Trophoblast cell (in vitro differentiated cells and primary cell): Measurements from ENCODE around the gene G6PC3.
A peak's percentile ranks its signal among the peaks of the same experiment; 100 is the strongest.

Source experiments
- DNase-seq, 2 donors: peaks; one replicate each; pipeline ENCODE4 v3.0.0-alpha.2; 2016
- H2AFZ ChIP-seq: 2 replicates; pipeline ENCODE4 v1.6.1; 2013; ENCODE audit warnings: low read length, moderate library complexity, mild to moderate bottlenecking; ENCODE audit not compliant: insufficient read depth, poor library complexity
- H2AK5ac ChIP-seq: 2 replicates; pipeline ENCODE4 v1.6.1; 2013; ENCODE audit warnings: mild to moderate bottlenecking, low read length
- H2BK120ac ChIP-seq: 2 replicates; pipeline ENCODE4 v1.6.1; 2013; ENCODE audit warnings: low read length, mild to moderate bottlenecking, moderate library complexity; ENCODE audit not compliant: insufficient read depth, poor library complexity
- H2BK12ac ChIP-seq: 2 replicates; pipeline ENCODE4 v1.6.1; 2013; ENCODE audit warnings: mild to moderate bottlenecking, low read length, moderate library complexity
- H2BK5ac ChIP-seq: 2 replicates; pipeline ENCODE4 v1.6.1; 2013; ENCODE audit warnings: low read length, low read depth, moderate library complexity, mild to moderate bottlenecking; ENCODE audit not compliant: poor library complexity
- H3K14ac ChIP-seq: 2 replicates; pipeline ENCODE4 v1.6.1; 2013; ENCODE audit warnings: mild to moderate bottlenecking, low read length
- H3K18ac ChIP-seq: 2 replicates; pipeline ENCODE4 v1.6.1; 2013; ENCODE audit warnings: mild to moderate bottlenecking, low read length
- H3K23ac ChIP-seq: 2 replicates; pipeline ENCODE4 v1.6.1; 2013; ENCODE audit warnings: low read length
- H3K27ac ChIP-seq: 2 replicates; pipeline ENCODE4 v1.5.1; 2013; ENCODE audit warnings: low read depth, mild to moderate bottlenecking, inconsistent platforms, low read length, moderate library complexity
- H3K27me3 ChIP-seq: 2 replicates; pipeline ENCODE4 v1.6.1; 2013; ENCODE audit warnings: inconsistent platforms, mild to moderate bottlenecking, low read length, moderate library complexity; ENCODE audit not compliant: insufficient read depth
- H3K36me3 ChIP-seq, 2 experiments: 1 replicate in 1 of 2; 2 replicates in 1 of 2; pipeline ENCODE4 v1.6.1; 2013; ENCODE audit warnings: low read length in 2 of 2, mild to moderate bottlenecking in 2 of 2, moderate library complexity in 1 of 2; ENCODE audit not compliant: insufficient read depth in 2 of 2, control insufficient read depth in 1 of 2
- H3K4ac ChIP-seq: 2 replicates; pipeline ENCODE4 v1.6.1; 2013; ENCODE audit warnings: low read depth, mild to moderate bottlenecking, low read length, moderate library complexity
- H3K4me1 ChIP-seq, 2 experiments: 1 replicate in 1 of 2; 2 replicates in 1 of 2; pipeline ENCODE4 v1.6.1; 2013; ENCODE audit warnings: low read length in 2 of 2, mild to moderate bottlenecking in 2 of 2, moderate library complexity in 1 of 2; ENCODE audit not compliant: insufficient read depth in 2 of 2, control insufficient read depth in 1 of 2
- H3K4me2 ChIP-seq: 2 replicates; pipeline ENCODE4 v1.6.1; 2013; ENCODE audit warnings: inconsistent platforms, mild to moderate bottlenecking, low read length, moderate library complexity
- H3K4me3 ChIP-seq: 2 replicates; pipeline ENCODE4 v1.5.1; 2013; ENCODE audit warnings: mild to moderate bottlenecking, low read depth, low read length, inconsistent platforms
- H3K79me1 ChIP-seq: one replicate; pipeline ENCODE4 v1.6.1; 2013; ENCODE audit warnings: low read length
- H3K79me2 ChIP-seq: 2 replicates; pipeline ENCODE4 v1.6.1; 2013; ENCODE audit warnings: low read length, mild to moderate bottlenecking; ENCODE audit not compliant: control insufficient read depth, insufficient read depth, poor library complexity
- H3K9ac ChIP-seq: 2 replicates; pipeline ENCODE4 v1.6.1; 2013; ENCODE audit warnings: mild to moderate bottlenecking, low read length
- H3K9me3 ChIP-seq: 2 replicates; pipeline ENCODE4 v1.6.1; 2013; ENCODE audit warnings: low read depth, mild to moderate bottlenecking, control low read depth, inconsistent platforms, low read length; ENCODE audit not compliant: insufficient read depth
- H4K12ac ChIP-seq: 2 replicates; pipeline ENCODE4 v1.6.1; 2013; ENCODE audit warnings: low read depth, mild to moderate bottlenecking, low read length, moderate library complexity
- H4K8ac ChIP-seq: 2 replicates; pipeline ENCODE4 v1.6.1; 2013; ENCODE audit warnings: low read depth, mild to moderate bottlenecking, low read length, moderate library complexity
- H4K91ac ChIP-seq: one replicate; pipeline ENCODE4 v1.6.1; 2013; ENCODE audit warnings: low read depth, mild to moderate bottlenecking, low read length, moderate library complexity
- WGBS: extraction: QIAGEN DNeasy Blood & Tissue Kit; methylation state at CpG from one replicate; pipeline ENCODE4 v1.1.7; 2013; ENCODE audit warnings: missing lambda C conversion rate; ENCODE audit not compliant: insufficient read length, insufficient coverage; ENCODE audit errors: extremely low coverage; 5-methylcytosine and 5-hydroxymethylcytosine counted together

Gene G6PC3

GRCh38 chr17:44066204-44066930, 4.2 kb upstream of the G6PC3 start, which contains the start of gene LSM12:
Gene LSM12 (minus strand): TSS chr17:44066671. CDS start chr17:44066587, 84 bp downstream.
- H3K4me3 ChIP-seq: peak within 1 kb of the TSS; percentile 91
- no peaks in the 10 kb centered on the region for H3K27me3 ChIP-seq
- no CpG with 5 or more reads among the region's 65 CpGs for WGBS

DNA sequence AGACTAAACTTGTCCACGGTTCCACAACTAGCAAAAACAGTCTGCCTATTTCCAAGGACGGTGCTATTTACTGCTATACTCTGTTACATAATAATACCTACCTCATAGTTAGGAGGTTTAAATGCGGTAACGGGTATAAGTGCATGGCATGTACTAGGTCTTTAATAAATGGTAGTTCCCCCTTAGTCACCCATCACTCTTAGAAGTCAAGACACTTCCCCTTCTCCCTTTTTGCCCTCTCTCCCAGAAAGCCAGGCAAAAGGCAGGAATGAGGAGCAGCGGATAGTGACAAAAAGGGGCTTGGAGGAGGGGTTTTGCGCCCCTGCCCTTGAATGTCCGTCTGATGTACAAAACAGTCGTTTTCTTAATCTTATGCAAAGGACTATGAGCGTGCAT, 3.0 kb upstream of the G6PC3 start:
- Histone ChIP-seq H2BK5ac (no peak overlapping the region), H3K23ac (no peak overlapping the region)
- no CpG with 5 or more reads among the region's 9 CpGs for WGBS

More at GRCh38 chr17:44066204-44066930, 4.2 kb upstream of the G6PC3 start, which contains the start of gene LSM12:
- H2BK120ac ChIP-seq: peak within 1 kb of the TSS; percentile 39
- peak; percentile 86 to 96 for DNase-seq
- H3K79me2 ChIP-seq: peaks cover 22% of the 10 kb centered on the region
- H3K14ac ChIP-seq: peak within 1 kb of the TSS; percentile 80
- H2BK12ac ChIP-seq: no peak within 1 kb of the TSS
- H4K8ac ChIP-seq: peak within 1 kb of the TSS; percentile 85
- peak within 1 kb of the TSS; percentile 79 for H4K91ac ChIP-seq
- peaks cover 13% of the 10 kb centered on the region for H3K79me1 ChIP-seq
- peak within 1 kb of the TSS; percentile 44 for H2AK5ac ChIP-seq
- peak within 1 kb of the TSS; percentile 80 for H4K12ac ChIP-seq
- H3K4me2 ChIP-seq: peak within 1 kb of the TSS; percentile 81
- H3K23ac ChIP-seq: no peak within 1 kb of the TSS
- peak within 1 kb of the TSS; percentile 71 for H3K18ac ChIP-seq
- H3K4me1 ChIP-seq: peaks cover 0 to 1% of the 10 kb centered on the region in 2 experiments
- peak within 1 kb of the TSS; percentile 93 for H3K27ac ChIP-seq
- H3K9me3 ChIP-seq: no peaks in the 10 kb centered on the region
- H2BK5ac ChIP-seq: peak within 1 kb of the TSS; percentile 87
- peaks cover 7 to 13% of the 10 kb centered on the region in 2 experiments for H3K36me3 ChIP-seq
- peak within 1 kb of the TSS; percentile 98 for H3K4ac ChIP-seq
- peak within 1 kb of the TSS; percentile 93 for H3K9ac ChIP-seq
- peak within 1 kb of the TSS; percentile 15 for H2AFZ ChIP-seq

DNA sequence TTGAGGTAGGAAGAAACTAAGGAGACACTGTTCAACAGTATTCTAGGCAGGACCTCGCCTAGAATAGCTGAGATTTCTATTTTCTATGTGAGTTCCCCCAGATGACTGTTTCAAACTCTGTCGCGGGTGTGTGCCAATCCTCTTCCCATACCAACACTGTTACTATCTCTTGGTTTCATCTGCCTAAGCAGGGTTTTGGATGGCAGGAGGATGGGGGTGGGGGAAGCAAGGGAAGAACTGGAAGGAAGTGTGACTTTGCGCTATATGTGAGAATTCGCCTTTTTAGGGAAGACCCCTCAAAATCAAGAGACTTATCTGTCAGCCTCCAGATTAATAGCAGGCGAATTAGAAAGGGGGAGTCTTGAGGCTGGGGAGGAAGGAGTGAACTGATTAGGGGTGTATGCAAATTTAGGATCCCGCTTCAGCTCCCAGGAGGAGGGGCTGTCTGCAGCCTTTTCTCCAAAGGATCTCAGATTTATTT, 521 bp upstream of the G6PC3 start:
- peak overlapping the region; percentile 5 for H3K9ac ChIP-seq
- peaks cover 17% of the 10 kb centered on the region for H3K79me1 ChIP-seq
- no peak overlapping the region for H3K23ac ChIP-seq
- H3K18ac ChIP-seq: no peak overlapping the region
- H2BK12ac ChIP-seq: no peak overlapping the region
- H2AK5ac ChIP-seq: no peak overlapping the region
- H3K27me3 ChIP-seq: no peaks in the 10 kb centered on the region
- H3K4ac ChIP-seq: no peak overlapping the region
- H3K79me2 ChIP-seq: peaks cover 15% of the 10 kb centered on the region
- H2AFZ ChIP-seq: peak overlapping the region; percentile 11
- no peak overlapping the region for H4K91ac ChIP-seq
- H2BK5ac ChIP-seq: peak overlapping the region; percentile 11
- H3K27ac ChIP-seq: peak overlapping the region; percentile 91
- H2BK120ac ChIP-seq: peak overlapping the region; percentile 0
- no CpG with 5 or more reads among the region's 7 CpGs for WGBS
- H3K4me1 ChIP-seq: peaks cover 4 to 8% of the 10 kb centered on the region in 2 experiments
- no peak overlapping the region for H3K4me3 ChIP-seq
- DNase-seq: peak; percentile 65 to 68
- peak overlapping the region; percentile 73 for H4K8ac ChIP-seq
- H3K4me2 ChIP-seq: peak overlapping the region; percentile 78
- peaks cover 9 to 13% of the 10 kb centered on the region in 2 experiments for H3K36me3 ChIP-seq
- no peaks in the 10 kb centered on the region for H3K9me3 ChIP-seq
- no peak overlapping the region for H4K12ac ChIP-seq
- H3K14ac ChIP-seq: no peak overlapping the region

More for the DNA sequence above, 3.0 kb upstream of the G6PC3 start:
- Histone ChIP-seq H3K4me2 (no peak overlapping the region), H4K91ac (peak overlapping the region; percentile 59), H3K79me2 (peaks cover 22% of the 10 kb centered on the region), H3K4ac (no peak overlapping the region), H2BK120ac (peak overlapping the region; percentile 35), H2AFZ (no peak overlapping the region), H3K36me3 (peaks cover 5 to 9% of the 10 kb centered on the region in 2 experiments), H4K12ac (no peak overlapping the region), H3K9me3 (no peaks in the 10 kb centered on the region), H3K4me3 (no peak overlapping the region), H3K27me3 (no peaks in the 10 kb centered on the region), H3K14ac (no peak overlapping the region), H3K9ac (no peak overlapping the region), H3K18ac (no peak overlapping the region), H3K79me1 (peaks cover 17% of the 10 kb centered on the region), H2AK5ac (no peak overlapping the region), H3K27ac (no peak overlapping the region), H2BK12ac (no peak overlapping the region), H3K4me1 (peaks cover 4 to 8% of the 10 kb centered on the region in 2 experiments), H4K8ac (peak overlapping the region; percentile 11)
- DNase-seq: no peak

DNA sequence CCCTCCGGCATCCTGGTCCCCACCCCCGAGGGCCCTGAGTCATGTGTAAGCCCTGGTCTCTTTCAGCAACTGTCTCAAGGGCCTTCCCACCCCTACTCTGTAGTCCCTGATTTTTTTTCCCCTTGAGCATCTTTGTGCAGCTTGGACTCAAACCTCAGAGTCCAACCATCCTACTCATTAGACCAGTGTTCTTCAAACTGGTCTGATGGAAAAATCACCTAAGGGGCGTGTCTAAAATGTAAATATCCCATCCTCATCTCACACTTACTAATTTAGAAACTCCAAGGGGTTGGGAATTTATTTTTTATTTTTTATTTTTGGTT, 624 bp downstream of the G6PC3 start:
- H4K91ac ChIP-seq: peak overlapping the region; percentile 94
- peak overlapping the region; percentile 65 for H3K4me2 ChIP-seq
- H4K12ac ChIP-seq: peak overlapping the region; percentile 80
- no peaks in the 10 kb centered on the region for H3K9me3 ChIP-seq
- DNase-seq: no peak
- H3K79me2 ChIP-seq: peaks cover 6% of the 10 kb centered on the region
- peak overlapping the region; percentile 91 for H3K27ac ChIP-seq
- H2AK5ac ChIP-seq: peak overlapping the region; percentile 8
- H3K4me1 ChIP-seq: peaks cover 4 to 6% of the 10 kb centered on the region in 2 experiments
- H2BK120ac ChIP-seq: peak overlapping the region; percentile 60
- peak overlapping the region; percentile 84 for H3K18ac ChIP-seq
- no peak overlapping the region for H3K23ac ChIP-seq
- H2BK5ac ChIP-seq: peak overlapping the region; percentile 68
- H2AFZ ChIP-seq: peak overlapping the region; percentile 46
- H3K27me3 ChIP-seq: no peaks in the 10 kb centered on the region
- peak overlapping the region; percentile 18 for H3K4ac ChIP-seq
- peak overlapping the region; percentile 97 for H4K8ac ChIP-seq
- H3K36me3 ChIP-seq: peaks cover 20 to 24% of the 10 kb centered on the region in 2 experiments
- peaks cover 12% of the 10 kb centered on the region for H3K79me1 ChIP-seq
- peak overlapping the region; percentile 90 for H3K9ac ChIP-seq
- H3K4me3 ChIP-seq: peak overlapping the region; percentile 70
- H2BK12ac ChIP-seq: peak overlapping the region; percentile 34
- no CpG with 5 or more reads among the region's 3 CpGs for WGBS
- peak overlapping the region; percentile 83 for H3K14ac ChIP-seq
